GM19043 (cell line): ENCODE data around the gene HOXB6.

Source experiments
- ATAC-seq: cut with Tn5 transposase; IDR thresholded peaks from one replicate; pipeline ENCODE4 v1.9.1; 2021; ENCODE audit warnings: low read depth; ENCODE audit not compliant: unreplicated experiment

HOXB6 gene

DNA sequence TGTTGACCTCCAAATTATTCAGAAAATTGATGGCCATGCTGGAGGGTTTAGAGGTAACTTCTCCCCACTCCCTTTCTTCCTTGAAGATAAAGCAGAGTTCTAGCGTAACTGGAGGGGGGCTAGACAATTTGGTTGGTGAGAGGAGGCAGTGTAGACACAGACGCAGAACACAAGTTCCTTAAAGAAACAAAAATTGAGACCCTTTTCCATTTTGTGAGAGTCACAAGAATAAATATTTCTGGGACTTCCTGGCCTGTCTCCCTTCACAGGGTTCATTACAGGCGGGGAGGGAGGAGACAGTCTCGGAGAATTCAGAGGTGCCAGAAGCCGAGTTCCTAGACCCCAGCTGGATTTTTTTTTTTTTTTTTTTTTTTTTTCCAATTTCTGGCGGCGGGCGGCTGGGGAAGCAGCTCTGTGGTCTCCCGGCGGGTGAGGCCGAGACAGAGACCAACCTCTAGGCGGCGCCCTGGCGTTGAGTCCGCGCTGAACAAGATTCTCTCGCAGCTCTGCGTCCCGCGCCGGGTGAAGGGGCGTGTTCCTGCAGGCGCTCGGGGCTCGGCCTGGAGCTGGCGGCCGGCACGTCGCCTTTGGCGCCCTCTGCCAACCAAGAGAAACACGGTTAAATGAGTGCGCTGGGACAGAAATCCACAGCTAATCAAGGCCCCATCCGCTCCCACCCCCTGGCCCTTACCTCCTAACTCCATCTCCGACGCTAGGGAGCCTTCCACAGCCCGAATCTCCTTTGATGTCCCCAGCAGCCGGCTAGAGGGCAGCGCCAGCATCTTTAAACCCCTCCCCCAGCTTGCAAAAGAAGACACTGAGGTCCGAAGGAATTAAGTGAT is 31.6 kb upstream of the HOXB6 start:
- no peak for ATAC-seq

DNA sequence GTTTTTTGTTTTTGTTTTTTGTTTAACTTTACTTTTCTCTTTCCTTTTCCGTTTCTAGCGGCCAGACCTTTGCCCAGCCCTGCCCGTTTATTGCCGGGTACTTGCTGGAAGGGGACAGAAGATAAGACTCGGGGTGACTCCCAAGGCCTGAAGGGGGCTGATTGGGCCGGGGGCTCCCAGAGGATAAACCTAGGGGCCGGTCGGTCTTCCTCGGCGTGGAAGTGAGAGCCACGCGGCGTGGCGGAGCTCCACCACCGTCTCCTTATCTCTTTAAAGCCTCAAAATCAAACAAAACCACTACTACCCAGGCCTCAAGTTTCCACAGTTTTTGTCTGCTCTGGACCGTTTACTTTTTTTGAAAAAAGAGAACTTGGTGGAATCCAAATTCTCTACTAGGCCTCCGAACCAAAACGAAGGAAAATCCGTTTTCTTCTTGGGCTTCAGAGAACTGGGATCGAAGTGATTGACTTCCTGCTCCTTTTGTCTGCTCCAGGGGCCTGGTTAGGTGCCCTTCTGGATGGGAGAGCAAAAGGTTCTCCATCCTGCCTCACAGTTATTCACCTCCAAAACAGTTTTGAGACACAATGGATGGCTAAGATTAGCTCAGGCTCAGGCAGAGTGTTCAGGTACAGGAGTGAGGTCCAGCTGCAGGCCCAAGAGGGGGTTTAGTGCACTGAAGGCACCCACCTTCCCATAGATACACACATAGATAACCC is 29.9 kb upstream of the HOXB6 start:
- no peak for ATAC-seq

DNA sequence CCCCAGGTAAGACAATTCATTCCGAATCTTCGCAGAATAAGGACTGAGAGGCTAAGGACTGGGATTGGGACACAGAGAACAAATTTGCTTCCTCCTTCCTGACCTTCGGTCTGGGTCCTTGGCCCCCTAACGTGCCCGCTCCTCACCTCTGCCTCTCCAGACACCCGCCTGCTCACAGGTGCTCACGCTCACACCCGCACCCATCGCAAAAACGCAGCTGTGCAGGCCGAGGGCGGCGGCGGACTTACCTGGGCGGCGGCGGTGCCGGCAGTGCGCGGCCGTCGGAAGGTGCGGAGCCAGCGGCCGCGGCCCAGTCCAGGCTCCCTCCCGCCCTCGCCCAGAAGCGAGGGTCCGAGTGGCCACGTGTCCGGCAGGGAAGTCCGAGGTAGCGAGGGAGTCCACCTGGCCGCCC is 28.5 kb upstream of the HOXB6 start:
- ATAC-seq: no peak

DNA sequence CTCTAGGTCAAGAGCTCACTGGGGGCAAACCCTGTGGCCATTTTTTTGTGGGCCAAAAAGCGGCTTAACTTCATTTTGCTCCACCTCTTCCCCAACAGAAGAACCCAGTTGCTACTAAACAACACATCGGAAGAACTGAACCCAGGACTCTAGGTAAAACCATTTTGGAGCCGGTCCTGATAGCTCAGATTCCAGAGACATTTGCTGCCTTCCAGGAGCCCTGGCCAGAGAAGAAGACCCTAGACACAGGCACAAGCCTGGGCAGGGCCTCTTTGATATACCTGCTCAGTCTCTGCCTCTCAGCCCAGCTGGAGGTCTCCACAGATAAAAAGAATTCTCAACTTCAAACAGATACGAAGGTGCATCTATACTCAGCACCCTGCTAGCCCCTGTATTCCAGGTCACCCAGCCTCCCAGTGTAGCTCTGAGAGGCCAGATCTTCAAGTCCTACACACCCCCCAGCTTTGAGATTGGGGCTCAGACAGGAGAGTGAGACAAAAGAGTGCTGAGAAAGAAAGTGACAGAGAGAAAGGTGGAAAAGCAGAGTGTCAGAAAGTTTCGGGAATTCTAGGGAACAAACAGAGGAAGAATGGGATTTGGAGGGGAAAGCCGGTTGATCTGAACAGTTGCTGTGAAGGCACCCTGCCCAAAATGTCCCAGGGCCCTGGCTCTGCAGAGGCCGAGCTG is 27.9 kb upstream of the HOXB6 start:
- no peak for ATAC-seq

DNA sequence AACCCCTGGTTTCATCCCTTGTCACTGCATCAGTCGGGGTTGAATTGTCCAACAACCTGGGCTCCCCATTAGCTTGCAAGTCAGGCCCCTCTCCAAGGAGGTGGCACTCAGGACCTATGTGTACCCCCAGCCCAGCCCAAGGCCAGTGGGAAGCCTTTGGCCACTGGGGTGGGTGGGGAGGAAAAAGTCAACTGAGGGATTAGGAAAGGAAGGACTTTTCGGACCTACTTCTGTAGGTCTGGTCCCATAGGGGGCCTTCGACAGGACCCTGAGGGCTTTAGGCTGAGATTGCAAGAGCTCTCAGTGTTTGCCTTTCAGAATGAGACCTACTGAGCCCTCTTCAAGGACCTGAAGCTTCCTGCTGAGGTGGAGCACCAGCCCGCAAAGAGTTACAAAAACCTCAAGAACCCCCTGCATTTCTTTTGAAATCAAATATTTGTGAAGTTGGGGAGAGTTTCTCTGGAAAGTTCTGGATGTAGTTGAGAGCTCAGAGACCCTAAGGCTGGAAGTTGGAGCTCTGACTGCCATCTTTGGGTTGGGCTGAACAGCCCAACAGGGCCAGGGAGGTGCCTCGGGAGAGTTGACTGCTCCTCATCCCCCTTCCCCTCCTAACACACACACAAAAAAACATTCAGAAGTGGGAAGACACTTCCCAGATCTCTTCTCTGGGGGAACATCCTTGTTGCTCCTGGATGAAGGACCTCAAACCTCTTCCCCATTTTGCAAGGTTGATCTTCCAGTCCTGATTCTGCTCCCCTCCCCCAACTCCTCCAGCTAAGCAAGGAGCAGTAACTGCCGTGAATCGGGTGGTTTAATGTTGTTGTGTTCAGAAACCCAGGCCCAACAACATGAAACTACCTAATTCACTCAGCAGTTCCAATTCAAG is 27.1 kb upstream of the HOXB6 start:
- no peak for ATAC-seq

DNA sequence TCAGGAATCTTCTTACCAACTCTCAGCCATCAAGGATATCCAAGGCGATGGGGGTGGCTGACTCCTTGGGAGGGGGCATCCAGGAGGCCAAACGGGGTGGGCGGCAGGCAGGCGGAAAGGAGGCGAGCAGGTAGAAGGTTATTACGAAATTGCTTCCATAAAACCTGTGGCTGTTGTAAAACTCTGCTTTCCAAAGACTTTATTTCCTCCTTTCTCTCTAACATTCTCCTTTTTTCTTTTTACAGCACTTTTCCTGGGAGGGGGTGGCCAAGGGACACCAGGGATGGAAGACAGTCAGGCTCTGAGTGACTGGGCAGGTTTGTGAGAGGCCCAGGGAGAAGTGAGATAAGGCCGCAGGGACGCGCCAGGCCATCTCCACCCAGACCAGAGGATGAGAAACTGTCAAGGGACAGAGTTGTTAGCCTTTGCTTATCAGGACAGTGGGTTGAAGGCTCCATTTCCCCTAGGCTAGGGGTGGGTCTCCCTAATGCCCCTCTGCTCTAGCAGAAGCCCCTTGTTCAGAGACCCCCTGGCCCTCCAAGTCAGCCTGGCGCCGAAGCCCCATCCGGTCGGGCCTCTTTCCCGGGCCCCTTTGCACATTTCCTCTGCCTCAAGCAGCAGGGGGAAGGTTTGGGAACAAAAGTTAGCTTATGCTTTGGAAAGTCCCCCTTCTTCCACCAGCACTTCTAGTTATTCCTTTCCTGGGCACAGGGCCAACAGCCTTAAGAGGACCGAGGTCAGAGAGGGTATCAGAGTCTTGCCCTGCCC is 26.3 kb upstream of the HOXB6 start:
- no peak for ATAC-seq

DNA sequence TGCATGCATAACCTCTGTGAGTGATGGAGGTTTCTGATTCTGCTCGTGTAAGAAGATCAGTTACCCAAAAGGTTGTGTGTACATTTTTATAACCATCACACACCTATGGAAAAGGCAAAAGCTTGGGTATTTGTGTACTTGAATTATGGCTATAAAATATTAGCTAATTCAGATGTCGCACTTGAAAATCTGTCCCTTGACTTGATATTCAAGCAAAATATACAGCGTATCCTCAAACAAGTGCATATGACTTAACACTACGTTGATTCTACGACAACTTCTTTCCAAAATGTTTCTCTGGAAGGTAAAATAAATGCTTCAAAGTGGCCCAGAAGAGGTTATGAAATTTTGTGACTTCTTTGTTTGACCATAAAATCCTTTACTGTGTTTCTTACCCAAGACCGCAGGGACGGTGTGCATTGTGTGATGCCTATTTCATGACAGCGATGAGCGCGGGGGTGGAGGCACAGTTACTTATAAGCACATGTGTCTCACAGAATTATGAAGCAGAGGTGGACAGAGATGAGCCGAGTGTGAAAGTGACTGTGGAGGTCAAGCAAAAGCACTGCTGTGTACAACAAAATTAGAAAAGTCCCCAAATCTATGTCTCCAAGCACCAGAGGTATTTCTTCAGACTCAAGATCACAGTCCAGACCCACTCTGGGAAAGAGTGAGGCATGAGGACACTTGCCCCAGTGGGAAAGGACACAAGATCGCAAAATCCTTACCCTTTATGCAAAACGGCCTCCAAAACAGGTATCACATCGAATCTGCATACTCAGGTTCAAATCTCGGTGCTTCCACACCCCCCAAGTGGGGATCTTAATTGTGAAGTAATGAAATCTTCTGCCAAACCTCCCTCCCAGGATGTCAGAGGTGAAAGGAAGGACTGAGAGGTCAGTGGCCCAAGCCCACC is 25.5 kb upstream of the HOXB6 start:
- no peak for ATAC-seq

DNA sequence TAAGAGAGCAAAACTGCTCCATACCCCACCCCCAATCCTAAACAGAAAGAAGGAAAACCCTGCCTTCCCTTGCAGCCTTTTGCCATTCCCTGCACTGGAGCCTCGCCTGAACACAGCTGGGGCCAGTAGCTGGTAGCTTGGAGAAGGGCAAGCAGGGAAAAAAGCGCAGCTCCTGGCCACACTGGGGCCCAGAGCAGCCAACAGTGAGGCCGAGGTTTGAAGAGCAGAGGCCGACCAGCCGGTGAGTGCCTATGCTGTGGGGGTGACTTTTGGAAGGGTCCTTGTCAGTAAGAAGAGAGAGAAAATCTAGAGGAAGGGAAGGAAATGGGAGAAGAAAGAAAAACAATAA is 24.6 kb upstream of the HOXB6 start:
- no peak for ATAC-seq

DNA sequence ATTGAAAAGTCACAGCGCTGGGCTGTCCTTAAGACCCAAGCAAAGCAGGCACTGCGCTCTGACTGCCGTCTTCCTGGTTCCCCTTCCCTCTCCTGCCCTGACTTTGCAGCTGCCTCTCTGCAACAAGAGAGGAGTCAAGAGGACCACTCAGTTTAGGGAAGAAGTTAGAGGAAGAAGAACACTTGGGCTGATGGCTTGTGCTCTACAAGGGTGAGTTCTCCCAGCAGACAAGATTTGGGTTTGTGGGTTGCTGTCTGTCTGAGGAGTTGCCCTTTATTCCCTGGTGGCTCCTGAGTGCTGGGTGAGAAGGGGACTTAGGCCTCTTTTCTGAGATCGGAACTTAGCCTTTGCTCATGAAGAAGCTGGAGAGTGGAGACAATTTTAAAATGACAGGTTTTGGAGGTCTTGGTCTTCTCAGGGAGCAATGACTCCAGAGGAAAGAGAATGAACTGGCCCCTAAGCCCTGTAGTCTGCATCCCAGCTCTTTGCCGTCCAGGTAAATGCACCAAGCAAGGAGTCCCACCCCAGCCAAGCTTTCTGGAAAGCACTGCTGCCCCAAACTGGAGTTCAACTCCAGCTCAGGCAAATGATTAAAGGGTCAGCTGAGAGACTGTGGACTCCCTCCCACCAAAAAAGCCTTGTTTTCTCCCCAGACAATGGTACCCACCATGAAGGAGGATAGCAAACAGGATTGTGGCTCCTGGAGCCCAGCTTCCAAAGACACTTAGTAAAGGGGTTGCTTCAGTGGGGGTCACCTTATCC is 24.0 kb upstream of the HOXB6 start:
- no peak for ATAC-seq

DNA sequence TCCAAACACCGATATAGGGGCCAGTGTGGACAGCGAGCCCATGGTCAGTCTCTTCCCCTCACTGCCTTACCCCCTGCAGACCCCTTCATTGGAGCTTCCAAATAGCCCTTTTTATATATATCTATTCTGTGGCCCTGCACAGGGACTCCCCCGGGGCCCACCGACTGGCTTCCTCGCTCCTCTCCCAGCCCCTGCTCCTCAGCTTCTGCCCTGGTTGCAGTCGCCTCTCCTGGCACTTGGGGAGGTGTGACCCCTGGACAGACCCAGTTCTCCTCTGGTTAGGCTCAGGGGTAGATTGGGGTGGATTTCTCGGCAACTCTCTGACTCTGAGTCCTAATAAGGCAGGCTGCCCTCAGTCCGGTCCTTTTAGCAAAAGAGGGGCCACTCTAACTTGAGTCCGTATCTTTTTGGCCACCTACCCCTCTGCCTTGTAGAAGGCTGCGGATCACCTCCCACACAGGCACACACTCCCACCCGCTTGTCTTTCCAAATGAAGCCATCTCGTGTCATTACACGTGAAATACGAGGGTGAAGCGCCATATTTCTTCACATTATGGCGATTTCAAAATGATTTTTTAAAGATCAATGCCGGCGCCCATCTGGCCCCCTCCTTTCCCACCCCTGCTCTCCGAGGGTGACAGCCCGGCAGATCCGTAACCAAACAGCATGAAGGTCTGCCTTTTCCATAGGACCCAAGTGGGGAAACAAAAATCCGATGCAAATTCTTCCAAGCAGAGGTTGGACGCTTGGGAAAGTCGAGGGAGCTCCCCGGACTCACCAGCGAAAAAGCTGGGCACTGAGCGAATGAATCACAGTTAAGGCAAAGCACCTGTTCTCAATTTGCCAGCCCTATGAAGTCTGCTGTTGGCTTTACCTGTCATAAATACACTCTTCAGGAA is 23.1 kb upstream of the HOXB6 start:
- no peak for ATAC-seq

DNA sequence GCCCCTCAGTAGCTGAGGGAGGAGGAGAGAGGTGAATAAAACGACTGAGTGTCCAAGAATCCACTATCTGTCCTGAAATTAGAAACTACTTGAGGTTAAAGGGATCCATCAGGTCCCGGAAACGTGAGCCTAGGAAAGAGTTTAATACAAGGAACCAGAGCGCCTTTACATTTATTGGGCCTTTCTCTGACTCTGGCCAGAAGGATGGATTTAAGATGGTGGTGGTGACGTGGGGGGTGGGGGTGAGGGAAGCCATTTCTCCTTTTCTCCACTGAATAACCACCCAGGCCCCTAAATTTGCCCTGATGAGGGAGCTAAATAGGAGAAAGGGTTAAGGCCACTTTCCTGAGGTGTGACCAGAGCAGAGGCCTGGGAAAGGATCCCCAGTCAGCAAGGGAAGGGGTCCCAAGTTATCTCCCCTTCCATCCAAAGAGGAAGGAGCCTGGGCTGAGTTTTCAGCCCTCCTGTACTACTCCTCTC is 22.4 kb upstream of the HOXB6 start:
- ATAC-seq: no peak

DNA sequence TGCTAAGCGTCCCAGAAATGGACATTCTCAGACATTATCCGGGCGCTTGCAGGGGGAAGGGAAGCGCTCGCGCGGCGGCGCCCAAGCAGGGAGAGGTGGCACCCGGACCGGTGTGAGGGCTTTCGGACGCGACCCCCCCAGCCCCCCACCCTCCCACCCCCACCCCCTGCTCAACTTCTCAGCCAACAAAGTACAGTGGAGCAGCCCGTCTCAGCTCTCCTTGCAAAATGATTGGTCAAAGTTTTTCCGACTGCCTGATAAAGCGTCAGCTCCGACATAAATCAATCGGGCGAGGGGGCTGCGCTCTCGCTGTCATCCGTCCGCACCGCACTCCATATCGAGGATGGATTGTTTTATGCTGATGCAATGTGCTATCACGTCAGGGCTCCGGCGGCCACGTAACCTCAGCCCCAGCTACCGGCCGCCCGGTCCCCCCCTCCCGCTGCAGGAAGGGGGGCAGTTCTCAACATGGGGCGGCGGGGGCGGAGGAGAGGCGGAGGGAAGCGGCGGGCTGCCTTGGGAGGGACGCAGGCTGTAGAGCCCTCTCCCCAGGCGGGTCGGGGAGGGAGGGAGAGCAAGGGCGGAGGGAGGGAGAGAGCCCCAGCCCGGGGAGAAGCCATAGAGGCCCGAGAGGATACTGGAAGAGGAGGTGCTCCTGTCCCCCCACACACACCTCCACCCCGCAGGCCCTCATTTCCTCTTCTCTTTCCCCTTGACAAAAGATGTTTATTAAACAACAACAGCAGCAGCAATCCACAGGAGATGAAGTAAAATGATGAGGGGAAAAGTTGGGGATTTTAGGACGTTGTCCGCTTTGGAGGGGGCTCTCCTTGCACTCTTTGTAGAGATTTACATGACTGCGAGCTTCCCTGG is 21.7 kb upstream of the HOXB6 start, which contains the start of gene HOXB9:
HOXB9 (minus strand) TSS at position 114 of the 873 bp plus-strand sequence; CDS start at position 25, 89 bp downstream.
- no peak for ATAC-seq

DNA sequence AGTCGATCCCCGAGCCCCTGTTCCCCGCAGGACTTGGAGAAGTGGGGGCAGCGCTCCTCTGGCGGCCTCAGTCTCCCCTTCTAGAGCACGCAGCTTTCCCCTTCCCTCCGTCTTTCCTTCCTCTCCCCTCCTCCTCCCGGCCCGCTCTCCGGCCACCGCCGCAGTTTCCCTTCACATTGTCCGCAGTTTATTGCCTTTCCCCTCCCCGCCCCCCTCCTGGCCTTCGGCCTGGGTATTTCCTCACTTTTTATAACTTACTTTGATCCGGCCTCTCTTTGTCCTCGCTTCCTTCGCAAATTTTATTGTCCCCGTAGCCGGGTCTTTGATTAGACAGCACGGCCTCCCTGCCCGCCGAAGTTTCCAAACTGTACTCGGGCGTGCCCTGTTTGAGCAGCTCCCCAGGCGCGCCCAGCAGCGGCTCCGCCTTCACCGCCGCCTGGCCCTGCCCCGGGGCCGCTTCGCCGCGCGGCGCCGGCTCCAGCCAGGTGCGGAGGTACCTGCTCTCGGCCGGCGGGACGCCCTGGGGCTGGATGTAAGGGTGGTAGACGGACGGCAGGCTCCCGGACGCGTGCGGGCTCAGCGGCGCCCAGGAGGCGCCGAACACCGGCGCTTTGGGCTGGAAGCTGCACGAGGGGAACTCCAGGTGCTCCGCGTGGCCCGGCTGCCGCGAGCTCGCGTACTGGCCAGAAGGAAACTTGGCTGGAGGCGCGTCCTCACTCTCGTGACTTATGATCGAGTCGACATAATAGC is 20.9 kb upstream of the HOXB6 start:
- no peak for ATAC-seq

DNA sequence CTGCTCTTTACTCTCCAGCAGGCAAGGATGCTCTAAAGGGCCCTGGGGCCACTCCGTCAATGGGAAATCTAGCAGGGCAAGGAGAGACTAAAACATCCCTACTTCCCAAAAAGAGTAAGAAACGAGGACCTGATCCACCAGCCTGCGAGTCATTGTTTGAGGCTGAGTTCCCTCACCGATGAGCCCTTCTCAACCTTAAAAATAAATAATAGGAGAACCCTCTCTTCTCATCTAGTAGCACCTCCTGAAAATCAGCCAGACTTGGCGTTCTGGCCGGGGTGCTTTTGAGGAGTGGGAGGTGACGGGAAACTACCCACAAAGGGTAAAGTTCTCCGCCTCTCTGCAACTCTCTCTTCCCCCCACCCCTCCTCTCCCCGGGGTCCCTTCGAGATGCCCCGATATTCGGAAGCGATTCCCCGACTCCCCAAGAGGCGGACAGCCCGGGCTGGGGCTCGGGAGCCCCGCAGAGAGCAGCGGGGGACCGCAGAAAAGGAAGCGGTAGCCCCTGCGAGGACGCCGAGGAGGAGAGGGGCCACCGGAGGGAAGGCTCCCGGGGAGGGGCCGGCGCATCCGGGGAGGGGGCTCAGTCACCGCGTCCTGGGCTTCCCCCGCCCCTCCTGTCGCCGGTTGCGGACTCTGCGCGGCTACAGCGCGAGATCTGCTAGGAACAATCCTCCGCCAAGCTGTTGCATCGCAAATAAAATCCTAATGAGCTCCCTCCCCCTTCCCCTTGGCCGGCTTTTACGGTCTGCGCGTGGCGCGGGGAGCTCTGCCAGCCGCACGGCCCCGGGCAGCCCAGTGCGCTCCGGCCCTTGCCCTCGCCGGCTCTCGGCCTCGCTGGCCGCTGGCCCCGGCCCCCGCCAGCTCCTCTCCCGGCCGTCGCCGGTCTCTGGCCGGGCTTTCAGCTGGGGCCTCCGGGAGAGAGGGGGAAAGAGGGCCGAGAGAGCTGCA is 20.0 kb upstream of the HOXB6 start:
- ATAC-seq: no peak
